Endothelial cell (in vitro differentiated cells): Measurements from ENCODE around the gene ATXN1. TPM values are rescaled to one million over a fixed set of nuclear protein-coding genes. Genes with fewer than 3 reads are reported as not detected.

Experiments used
- DNase-seq: peaks from one replicate; pipeline ENCODE4 v3.0.0; 2021; ENCODE audit warnings: low spot score
- H3K27ac Mint-ChIP-seq: one replicate; pipeline ENCODE4 v1.8.0; 2021; ENCODE audit warnings: mixed read lengths, inconsistent platforms; ENCODE audit not compliant: unreplicated experiment
- H3K27me3 Mint-ChIP-seq: one replicate; pipeline ENCODE4 v1.8.0; 2021; ENCODE audit warnings: mild to moderate bottlenecking, moderate library complexity, mixed read lengths, inconsistent platforms; ENCODE audit not compliant: unreplicated experiment
- H3K36me3 Mint-ChIP-seq: one replicate; pipeline ENCODE4 v1.8.0; 2021; ENCODE audit warnings: mild to moderate bottlenecking, low read depth, mixed read lengths, inconsistent platforms; ENCODE audit not compliant: unreplicated experiment
- H3K4me1 Mint-ChIP-seq: one replicate; pipeline ENCODE4 v1.8.0; 2021; ENCODE audit warnings: mild to moderate bottlenecking, mixed read lengths, inconsistent platforms; ENCODE audit not compliant: unreplicated experiment
- H3K4me3 Mint-ChIP-seq: one replicate; pipeline ENCODE4 v1.8.0; 2021; ENCODE audit warnings: mild to moderate bottlenecking, mixed read lengths, inconsistent platforms; ENCODE audit not compliant: unreplicated experiment
- H3K9me3 Mint-ChIP-seq: one replicate; pipeline ENCODE4 v1.8.0; 2021; ENCODE audit warnings: mixed read lengths, inconsistent platforms; ENCODE audit not compliant: unreplicated experiment
- total RNA-seq: library from RNA; stranded (reverse); fragmentation: NEBNext Ultra II Directional; extraction: Animal tissue kit (Norgen Biotek cat#: 25700); gene quantifications from one replicate; pipeline ENCODE4 v1.2.1, GENCODE V29; 2021; ENCODE audit not compliant: unreplicated experiment
- TF ChIP-seq, protein P1 (sequence below): fragments of 200-600 bp; sonication (generic); IDR thresholded peaks from one replicate; pipeline ENCODE4 v1.5.0; 2021; ENCODE audit warnings: antibody characterized with exemption; ENCODE audit not compliant: unreplicated experiment

Gene ATXN1
- total RNA-seq, 1 donor from 2014 or later: 18.7 TPM

DNA sequence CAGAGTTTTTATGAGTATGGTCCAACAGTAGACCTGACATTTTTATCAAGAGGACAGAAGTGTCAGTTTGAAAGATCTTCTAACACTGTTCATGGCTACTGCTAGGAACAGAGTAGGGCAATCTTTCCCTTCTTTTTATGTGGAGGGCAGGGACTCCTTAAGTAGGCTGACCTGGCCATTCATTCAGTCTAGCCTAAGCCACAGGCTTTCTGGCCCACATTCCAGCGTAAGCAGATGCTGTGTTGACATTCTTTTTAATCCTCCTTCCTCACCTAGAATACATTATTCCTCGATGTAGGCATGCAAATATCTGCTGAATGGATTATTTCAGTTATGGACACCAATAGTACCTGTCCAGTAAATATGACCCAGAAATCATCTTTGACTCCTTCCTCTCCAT, 188.3 kb downstream of the ATXN1 start:
- no peak for DNase-seq
- TF ChIP-seq, protein P1, sequence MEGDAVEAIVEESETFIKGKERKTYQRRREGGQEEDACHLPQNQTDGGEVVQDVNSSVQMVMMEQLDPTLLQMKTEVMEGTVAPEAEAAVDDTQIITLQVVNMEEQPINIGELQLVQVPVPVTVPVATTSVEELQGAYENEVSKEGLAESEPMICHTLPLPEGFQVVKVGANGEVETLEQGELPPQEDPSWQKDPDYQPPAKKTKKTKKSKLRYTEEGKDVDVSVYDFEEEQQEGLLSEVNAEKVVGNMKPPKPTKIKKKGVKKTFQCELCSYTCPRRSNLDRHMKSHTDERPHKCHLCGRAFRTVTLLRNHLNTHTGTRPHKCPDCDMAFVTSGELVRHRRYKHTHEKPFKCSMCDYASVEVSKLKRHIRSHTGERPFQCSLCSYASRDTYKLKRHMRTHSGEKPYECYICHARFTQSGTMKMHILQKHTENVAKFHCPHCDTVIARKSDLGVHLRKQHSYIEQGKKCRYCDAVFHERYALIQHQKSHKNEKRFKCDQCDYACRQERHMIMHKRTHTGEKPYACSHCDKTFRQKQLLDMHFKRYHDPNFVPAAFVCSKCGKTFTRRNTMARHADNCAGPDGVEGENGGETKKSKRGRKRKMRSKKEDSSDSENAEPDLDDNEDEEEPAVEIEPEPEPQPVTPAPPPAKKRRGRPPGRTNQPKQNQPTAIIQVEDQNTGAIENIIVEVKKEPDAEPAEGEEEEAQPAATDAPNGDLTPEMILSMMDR: no peak
- no peaks in the 10 kb centered on the region for H3K36me3 Mint-ChIP-seq
- H3K27ac Mint-ChIP-seq: no peak overlapping the region
- H3K9me3 Mint-ChIP-seq: no peaks in the 10 kb centered on the region
- H3K27me3 Mint-ChIP-seq: no peaks in the 10 kb centered on the region
- no peak overlapping the region for H3K4me3 Mint-ChIP-seq
- peaks cover 4% of the 10 kb centered on the region for H3K4me1 Mint-ChIP-seq

DNA sequence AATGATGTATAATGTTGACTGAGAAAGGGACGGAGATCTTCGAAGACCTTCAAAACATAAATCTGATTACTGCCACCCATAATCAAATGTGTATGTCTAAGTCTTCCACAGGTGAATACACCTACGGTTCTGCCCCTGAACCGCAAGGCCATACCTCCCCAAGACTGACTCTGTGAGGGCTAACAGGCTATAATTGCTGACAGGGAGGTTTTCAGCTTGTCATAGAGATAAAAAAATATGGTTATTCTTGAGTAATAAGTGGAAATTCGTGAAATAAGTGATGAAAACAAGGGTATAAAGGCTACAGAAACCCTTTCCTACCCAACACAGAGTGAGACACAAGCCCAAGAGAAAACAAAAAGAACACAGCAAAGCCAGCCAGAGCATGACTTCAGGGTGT, 188.9 kb downstream of the ATXN1 start:
- H3K9me3 Mint-ChIP-seq: no peaks in the 10 kb centered on the region
- no peak overlapping the region for H3K4me3 Mint-ChIP-seq
- H3K4me1 Mint-ChIP-seq: peaks cover 4% of the 10 kb centered on the region
- no peaks in the 10 kb centered on the region for H3K27me3 Mint-ChIP-seq
- H3K27ac Mint-ChIP-seq: no peak overlapping the region
- no peak for DNase-seq
- TF ChIP-seq, protein P1: no peak
- H3K36me3 Mint-ChIP-seq: no peaks in the 10 kb centered on the region

DNA sequence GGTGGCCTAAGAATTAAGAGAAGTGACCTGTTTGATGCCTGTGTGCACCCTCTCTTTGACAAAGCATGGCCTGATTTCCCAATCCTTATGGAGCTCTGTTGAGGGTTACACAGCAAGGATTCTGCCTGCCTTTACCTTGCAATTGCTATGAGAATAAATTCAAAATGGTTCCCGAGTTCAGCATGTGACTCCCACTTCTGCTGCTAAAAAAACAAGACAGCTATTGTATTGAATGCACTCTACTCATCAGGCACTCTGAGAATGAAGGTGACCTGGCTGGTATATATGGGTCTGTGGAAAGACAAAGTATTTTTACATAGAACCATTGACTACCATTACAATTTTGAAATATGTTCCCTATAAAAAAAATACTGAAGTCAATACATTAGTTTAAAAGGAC, 190.3 kb downstream of the ATXN1 start:
- H3K9me3 Mint-ChIP-seq: no peaks in the 10 kb centered on the region
- H3K36me3 Mint-ChIP-seq: no peaks in the 10 kb centered on the region
- no peaks in the 10 kb centered on the region for H3K27me3 Mint-ChIP-seq
- no peak overlapping the region for H3K27ac Mint-ChIP-seq
- no peak for DNase-seq
- H3K4me3 Mint-ChIP-seq: no peak overlapping the region
- TF ChIP-seq, protein P1: no peak
- peaks cover 4% of the 10 kb centered on the region for H3K4me1 Mint-ChIP-seq

DNA sequence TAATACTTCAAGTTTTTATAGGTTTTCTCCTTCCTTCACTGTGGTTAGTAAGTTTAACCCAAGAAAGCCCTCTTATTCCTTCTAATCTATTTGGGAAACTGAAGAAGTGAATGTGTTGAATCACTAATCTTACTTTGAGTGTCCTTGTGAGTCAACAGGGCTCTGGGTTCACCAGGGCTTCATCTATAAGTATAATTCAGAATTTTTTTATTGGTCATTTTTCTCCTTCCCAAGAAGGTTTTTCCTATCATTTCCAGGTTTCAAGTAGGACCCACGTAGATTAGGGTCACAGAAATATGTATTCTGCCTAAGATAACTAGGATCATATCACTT, 191.1 kb downstream of the ATXN1 start:
- Mint-ChIP-seq H3K4me3 (no peak overlapping the region), H3K27me3 (no peaks in the 10 kb centered on the region), H3K9me3 (no peaks in the 10 kb centered on the region), H3K4me1 (no peaks in the 10 kb centered on the region), H3K27ac (no peak overlapping the region), H3K36me3 (no peaks in the 10 kb centered on the region)
- TF ChIP-seq, protein P1: no peak
- DNase-seq: no peak

DNA sequence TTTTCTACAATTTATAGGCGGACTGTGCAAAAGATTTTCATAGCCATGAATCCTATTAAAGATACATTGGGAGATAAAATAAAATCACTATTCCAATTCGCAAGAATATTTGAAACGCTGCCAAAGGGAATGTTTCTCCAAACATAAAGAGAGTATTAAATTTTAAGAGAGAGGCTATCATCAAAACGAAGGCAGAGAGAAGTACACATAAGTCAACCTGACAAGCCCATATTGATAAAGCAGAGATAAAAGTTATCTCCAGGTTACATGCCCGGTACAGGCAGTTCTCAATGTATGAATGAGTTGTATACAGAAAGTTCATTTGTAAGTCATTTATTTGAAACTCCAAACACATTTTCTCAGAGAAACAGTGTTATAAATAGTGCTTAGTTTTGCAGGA, 193.1 kb downstream of the ATXN1 start:
- TF ChIP-seq, protein P1: no peak
- no peak overlapping the region for H3K4me3 Mint-ChIP-seq
- H3K36me3 Mint-ChIP-seq: no peaks in the 10 kb centered on the region
- DNase-seq: no peak
- no peaks in the 10 kb centered on the region for H3K4me1 Mint-ChIP-seq
- H3K27ac Mint-ChIP-seq: no peak overlapping the region
- H3K27me3 Mint-ChIP-seq: no peaks in the 10 kb centered on the region
- H3K9me3 Mint-ChIP-seq: no peaks in the 10 kb centered on the region
